HG03520 (cell line): Measurements from ENCODE around the gene B3GAT1.

ENCODE experiments used
- ATAC-seq: cut with Tn5 transposase; IDR thresholded peaks from one replicate; pipeline ENCODE4 v1.9.1; 2021; ENCODE audit warnings: mild to moderate bottlenecking, moderate library complexity; ENCODE audit not compliant: unreplicated experiment

B3GAT1 gene

GRCh38 chr11:134442246-134442645 lies 30.2 kb upstream of the B3GAT1 start:
- no peak for ATAC-seq

- ATAC-seq = no peak
These were observed 29.7 kb upstream of the B3GAT1 start for GRCh38 chr11:134441706-134442105.

- no peak for ATAC-seq
These were observed 29.2 kb upstream of the B3GAT1 start for GRCh38 chr11:134441281-134441680.

- ATAC-seq = no peak
These were observed 28.8 kb upstream of the B3GAT1 start for GRCh38 chr11:134440851-134441250.

GRCh38 chr11:134438542-134439537 lies 26.8 kb upstream of the B3GAT1 start:
- ATAC-seq = no peak

GRCh38 chr11:134437821-134438220 lies 25.8 kb upstream of the B3GAT1 start:
- ATAC-seq = no peak

GRCh38 chr11:134436781-134437180 lies 24.7 kb upstream of the B3GAT1 start:
- ATAC-seq = no peak

GRCh38 chr11:134433806-134434205 lies 21.8 kb upstream of the B3GAT1 start:
- no peak for ATAC-seq

- no peak for ATAC-seq
These were observed 21.2 kb upstream of the B3GAT1 start for GRCh38 chr11:134433251-134433650.

GRCh38 chr11:134432776-134433175 lies 20.7 kb upstream of the B3GAT1 start:
- no peak for ATAC-seq

- no peak for ATAC-seq
These were observed 17.1 kb upstream of the B3GAT1 start for GRCh38 chr11:134429106-134429505.

GRCh38 chr11:134425816-134426536 lies 13.9 kb upstream of the B3GAT1 start:
- ATAC-seq = no peak

GRCh38 chr11:134425413-134425812 lies 13.4 kb upstream of the B3GAT1 start:
- no peak for ATAC-seq

- no peak for ATAC-seq
These were observed 11.1 kb upstream of the B3GAT1 start for GRCh38 chr11:134423106-134423505.

- no peak for ATAC-seq
These were observed 6.1 kb upstream of the B3GAT1 start for GRCh38 chr11:134417871-134418840.

- no peak for ATAC-seq
These were observed 4.7 kb upstream of the B3GAT1 start for GRCh38 chr11:134416726-134417125.

GRCh38 chr11:134414766-134415765 lies 3.0 kb upstream of the B3GAT1 start:
- no peak for ATAC-seq

- no peak for ATAC-seq
These were observed 2.0 kb upstream of the B3GAT1 start for GRCh38 chr11:134413826-134414731.
